ENCODE measurements around the gene ELFN1.

DNA sequence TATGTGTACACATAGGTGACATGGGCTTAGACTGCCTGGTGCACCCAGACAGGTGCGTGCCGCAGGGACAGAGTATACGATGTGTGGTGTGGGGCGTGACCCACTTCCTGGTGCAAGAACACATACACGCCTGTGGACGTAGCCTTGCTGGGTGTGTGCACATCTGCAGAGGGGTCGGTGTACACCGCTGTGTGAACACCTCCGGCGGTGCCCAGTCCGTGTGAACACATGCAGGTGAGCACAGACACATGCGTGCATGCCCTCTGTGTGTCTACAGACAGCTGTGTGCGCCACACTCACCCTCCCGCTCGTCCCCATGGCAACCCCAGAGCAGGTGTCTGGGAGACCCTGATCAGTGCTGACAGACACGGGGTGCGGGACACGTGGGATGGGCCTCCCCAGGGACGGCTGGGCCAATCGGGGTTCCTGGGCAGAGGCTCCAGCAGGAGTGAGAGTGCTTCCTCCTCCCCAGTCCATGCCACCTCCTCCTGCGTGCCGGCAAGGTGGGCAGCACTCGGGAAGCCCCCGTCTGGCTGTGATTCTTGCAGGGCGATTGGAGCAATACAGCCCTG lies 23.4 kb downstream of the ELFN1 start:
- TF ChIP-seq, protein P1, sequence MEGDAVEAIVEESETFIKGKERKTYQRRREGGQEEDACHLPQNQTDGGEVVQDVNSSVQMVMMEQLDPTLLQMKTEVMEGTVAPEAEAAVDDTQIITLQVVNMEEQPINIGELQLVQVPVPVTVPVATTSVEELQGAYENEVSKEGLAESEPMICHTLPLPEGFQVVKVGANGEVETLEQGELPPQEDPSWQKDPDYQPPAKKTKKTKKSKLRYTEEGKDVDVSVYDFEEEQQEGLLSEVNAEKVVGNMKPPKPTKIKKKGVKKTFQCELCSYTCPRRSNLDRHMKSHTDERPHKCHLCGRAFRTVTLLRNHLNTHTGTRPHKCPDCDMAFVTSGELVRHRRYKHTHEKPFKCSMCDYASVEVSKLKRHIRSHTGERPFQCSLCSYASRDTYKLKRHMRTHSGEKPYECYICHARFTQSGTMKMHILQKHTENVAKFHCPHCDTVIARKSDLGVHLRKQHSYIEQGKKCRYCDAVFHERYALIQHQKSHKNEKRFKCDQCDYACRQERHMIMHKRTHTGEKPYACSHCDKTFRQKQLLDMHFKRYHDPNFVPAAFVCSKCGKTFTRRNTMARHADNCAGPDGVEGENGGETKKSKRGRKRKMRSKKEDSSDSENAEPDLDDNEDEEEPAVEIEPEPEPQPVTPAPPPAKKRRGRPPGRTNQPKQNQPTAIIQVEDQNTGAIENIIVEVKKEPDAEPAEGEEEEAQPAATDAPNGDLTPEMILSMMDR (IDR thresholded peaks at IDR 0.05): no peak
- no peak for TF ChIP-seq POLR2A (IDR thresholded peaks at IDR 0.05)
